ENCODE measurements around the gene JUND.

DNA sequence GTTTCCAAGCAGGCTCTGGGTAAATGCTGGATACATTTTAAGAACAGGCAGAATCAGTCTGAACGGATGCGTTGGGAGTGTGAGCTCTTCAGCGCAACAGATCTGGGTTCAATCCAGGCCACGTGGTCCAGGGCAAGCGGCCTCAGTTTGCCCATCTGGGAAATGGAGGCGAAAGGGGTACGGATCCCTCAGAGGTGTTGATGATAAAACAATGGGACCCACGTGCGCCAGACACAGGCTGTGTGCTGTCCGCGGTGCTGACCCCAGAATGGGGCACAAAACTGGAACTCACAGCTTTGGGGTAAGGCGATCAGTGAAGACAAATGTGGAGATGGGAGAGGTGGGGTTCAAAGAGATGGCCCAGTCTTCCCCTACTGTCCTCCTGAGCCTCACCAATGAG is 42.1 kb downstream of the JUND start:
- TF ChIP-seq CHD2 (IDR thresholded peaks at IDR 0.05; ENCODE audit: low read length, partially characterized antibody) (no peak), CEBPB (IDR thresholded peaks at IDR 0.05) (no peak), NFE2L2 (conservative IDR thresholded peaks at IDR 0.05; ENCODE audit: low read length) (no peak), HOXB5 (CRISPR knock-in tag; IDR thresholded peaks at IDR 0.05) (no peak), EP300 (IDR thresholded peaks at IDR 0.05) (no peak), NR3C1 (IDR thresholded peaks at IDR 0.05) (no peak), CTCF (IDR thresholded peaks at IDR 0.05) (no peak), POLR2A (IDR thresholded peaks at IDR 0.05; ENCODE audit: low read length) (no peak), ZNF302 (CRISPR knock-in tag; IDR thresholded peaks at IDR 0.05) (no peak), PHF8 (IDR thresholded peaks at IDR 0.05; ENCODE audit: borderline replicate concordance, low read depth) (no peak), HDAC2 (IDR thresholded peaks at IDR 0.05) (no peak)
- TF ChIP-seq, protein P1, sequence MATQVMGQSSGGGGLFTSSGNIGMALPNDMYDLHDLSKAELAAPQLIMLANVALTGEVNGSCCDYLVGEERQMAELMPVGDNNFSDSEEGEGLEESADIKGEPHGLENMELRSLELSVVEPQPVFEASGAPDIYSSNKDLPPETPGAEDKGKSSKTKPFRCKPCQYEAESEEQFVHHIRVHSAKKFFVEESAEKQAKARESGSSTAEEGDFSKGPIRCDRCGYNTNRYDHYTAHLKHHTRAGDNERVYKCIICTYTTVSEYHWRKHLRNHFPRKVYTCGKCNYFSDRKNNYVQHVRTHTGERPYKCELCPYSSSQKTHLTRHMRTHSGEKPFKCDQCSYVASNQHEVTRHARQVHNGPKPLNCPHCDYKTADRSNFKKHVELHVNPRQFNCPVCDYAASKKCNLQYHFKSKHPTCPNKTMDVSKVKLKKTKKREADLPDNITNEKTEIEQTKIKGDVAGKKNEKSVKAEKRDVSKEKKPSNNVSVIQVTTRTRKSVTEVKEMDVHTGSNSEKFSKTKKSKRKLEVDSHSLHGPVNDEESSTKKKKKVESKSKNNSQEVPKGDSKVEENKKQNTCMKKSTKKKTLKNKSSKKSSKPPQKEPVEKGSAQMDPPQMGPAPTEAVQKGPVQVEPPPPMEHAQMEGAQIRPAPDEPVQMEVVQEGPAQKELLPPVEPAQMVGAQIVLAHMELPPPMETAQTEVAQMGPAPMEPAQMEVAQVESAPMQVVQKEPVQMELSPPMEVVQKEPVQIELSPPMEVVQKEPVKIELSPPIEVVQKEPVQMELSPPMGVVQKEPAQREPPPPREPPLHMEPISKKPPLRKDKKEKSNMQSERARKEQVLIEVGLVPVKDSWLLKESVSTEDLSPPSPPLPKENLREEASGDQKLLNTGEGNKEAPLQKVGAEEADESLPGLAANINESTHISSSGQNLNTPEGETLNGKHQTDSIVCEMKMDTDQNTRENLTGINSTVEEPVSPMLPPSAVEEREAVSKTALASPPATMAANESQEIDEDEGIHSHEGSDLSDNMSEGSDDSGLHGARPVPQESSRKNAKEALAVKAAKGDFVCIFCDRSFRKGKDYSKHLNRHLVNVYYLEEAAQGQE (IDR thresholded peaks at IDR 0.05), result peak; percentile 77; the same call in 1 of the 2 replicates
- TF ChIP-seq, protein P2, sequence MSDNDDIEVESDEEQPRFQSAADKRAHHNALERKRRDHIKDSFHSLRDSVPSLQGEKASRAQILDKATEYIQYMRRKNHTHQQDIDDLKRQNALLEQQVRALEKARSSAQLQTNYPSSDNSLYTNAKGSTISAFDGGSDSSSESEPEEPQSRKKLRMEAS (IDR thresholded peaks at IDR 0.05), result 0 out of 2 replicates have a peak, but pooled peaks have one; percentile 21

Measured in A549 (cell line).